ENCODE data around the gene GAGE12F. TPM values are rescaled to one million over a fixed set of nuclear protein-coding genes. Genes with fewer than 3 reads are reported as not detected.
"Not testable (repeated sequence)": the region's sequence is repeated elsewhere in the genome, so short reads cannot be mapped to it uniquely, and the experiment has no call there.

GAGE12F gene
- total and polyA plus RNA-seq, 4 donors, result not detected

DNA sequence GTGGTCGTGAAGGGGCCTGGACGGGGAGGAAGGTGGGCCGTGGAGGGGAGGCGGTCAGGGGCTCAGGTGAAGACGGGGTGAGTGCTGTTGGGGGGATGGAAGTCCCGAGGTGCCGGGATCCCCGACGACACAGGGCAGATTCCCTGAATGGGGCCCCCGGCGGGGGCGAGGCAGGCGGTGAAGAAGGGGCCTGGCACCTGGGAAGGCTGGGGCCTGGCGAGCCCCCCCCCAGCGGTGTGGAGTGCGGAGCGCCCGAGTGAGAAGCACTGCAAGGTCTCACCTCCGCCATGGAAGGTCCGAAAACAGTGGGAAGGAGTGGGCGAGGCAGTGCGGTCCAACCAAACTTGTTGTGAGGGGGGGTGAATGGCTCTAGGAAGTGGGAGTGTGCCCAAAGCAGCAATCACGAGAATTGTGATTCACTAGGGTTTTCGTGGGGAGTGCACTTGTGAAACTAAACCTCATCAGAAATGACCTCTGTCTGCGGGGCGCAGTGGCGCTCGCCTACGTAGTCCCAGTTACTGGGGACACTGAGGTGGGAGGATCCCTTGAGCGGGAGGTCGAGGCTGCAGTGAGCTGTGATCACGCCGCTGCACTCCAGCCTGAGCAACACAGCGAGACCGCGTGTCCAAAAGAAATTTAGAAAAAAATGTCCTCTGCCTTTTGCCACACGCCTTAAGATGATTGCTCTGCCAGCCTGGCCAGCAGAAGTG lies 29.3 kb downstream of the GAGE12F start:
- WGBS (ENCODE audit: insufficient coverage), result 82% methylated on average over 18 of the region's 37 CpGs
- not testable (repeated sequence) for H3K27me3 ChIP-seq (ENCODE audit: control insufficient read depth, insufficient read depth, low read length); DNase-seq (ENCODE audit: low read depth in 4 of 6, low spot score in 6 of 6); H3K4me3 ChIP-seq (ENCODE audit: low read depth, low read length); H3K4me1 ChIP-seq (ENCODE audit: control insufficient read depth, insufficient read depth, low read length); H3K27ac ChIP-seq (ENCODE audit: low read depth, low read length); H3K36me3 ChIP-seq (ENCODE audit: control insufficient read depth, insufficient read depth, low read length); H3K9me3 ChIP-seq (ENCODE audit: control insufficient read depth, insufficient read depth, low read length)

- not testable (repeated sequence) for H3K9me3 ChIP-seq (ENCODE audit: control insufficient read depth, insufficient read depth, low read length); H3K27me3 ChIP-seq (ENCODE audit: control insufficient read depth, insufficient read depth, low read length); H3K4me3 ChIP-seq (ENCODE audit: low read depth, low read length); H3K27ac ChIP-seq (ENCODE audit: low read depth, low read length); H3K36me3 ChIP-seq (ENCODE audit: control insufficient read depth, insufficient read depth, low read length); DNase-seq (ENCODE audit: low read depth in 4 of 6, low spot score in 6 of 6); H3K4me1 ChIP-seq (ENCODE audit: control insufficient read depth, insufficient read depth, low read length)
- no CpG with 5 or more reads among the region's 17 CpGs for WGBS (ENCODE audit: insufficient coverage)
Observed at GRCh38 chrX:49590488-49590887, 29.8 kb downstream of the GAGE12F start.

GRCh38 chrX:49598720-49599119 lies 38.1 kb downstream of the GAGE12F start, which contains the start of gene GAGE1:
Gene GAGE1, plus strand, starts transcription at chrX:49599020. Its CDS starts 1,155 bp downstream, at chrX:49600175.
- DNase-seq (ENCODE audit: low read depth in 4 of 6, low spot score in 6 of 6); H3K36me3 ChIP-seq (ENCODE audit: control insufficient read depth, insufficient read depth, low read length); H3K4me1 ChIP-seq (ENCODE audit: control insufficient read depth, insufficient read depth, low read length); H3K9me3 ChIP-seq (ENCODE audit: control insufficient read depth, insufficient read depth, low read length); H3K4me3 ChIP-seq (ENCODE audit: low read depth, low read length); H3K27me3 ChIP-seq (ENCODE audit: control insufficient read depth, insufficient read depth, low read length); H3K27ac ChIP-seq (ENCODE audit: low read depth, low read length): not testable (repeated sequence)
- WGBS (ENCODE audit: insufficient coverage), result no CpG with 5 or more reads among the region's 16 CpGs

DNA sequence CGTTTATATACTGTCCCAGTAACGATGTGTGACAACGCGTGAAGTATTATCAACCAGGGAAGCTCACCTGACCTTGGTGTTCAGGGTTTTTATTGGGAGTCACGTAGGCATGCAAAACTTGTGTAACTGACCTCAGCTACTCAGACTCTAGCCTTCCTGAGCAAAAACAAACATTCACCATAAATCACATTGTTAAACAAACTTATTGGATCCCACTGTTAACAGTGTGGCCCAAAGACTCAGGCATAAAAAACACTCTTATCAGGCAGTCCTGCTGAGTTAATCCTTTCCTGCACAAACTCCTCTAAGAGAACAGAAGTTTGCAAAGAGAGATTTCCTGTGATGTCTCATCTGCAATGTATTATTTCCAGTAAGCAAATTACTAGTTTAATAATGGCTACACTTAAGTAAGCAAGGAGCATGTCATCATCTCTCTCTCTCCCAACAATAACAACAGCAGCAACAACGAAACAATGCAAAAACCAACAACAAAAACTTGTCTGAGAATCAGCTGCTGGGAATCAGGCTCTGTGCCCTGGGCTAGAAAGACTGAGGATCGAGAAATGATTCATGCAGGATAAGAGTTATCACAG lies 50.2 kb downstream of the GAGE12F start:
- 44% methylated on average over 5 of the region's 7 CpGs for WGBS (ENCODE audit: insufficient coverage)
- no peaks in the 10 kb centered on the region for H3K9me3 ChIP-seq (ENCODE audit: control insufficient read depth, insufficient read depth, low read length)
- no peak overlapping the region for H3K27ac ChIP-seq (ENCODE audit: low read depth, low read length)
- H3K36me3 ChIP-seq (ENCODE audit: control insufficient read depth, insufficient read depth, low read length), result no peaks in the 10 kb centered on the region
- no peak for DNase-seq (ENCODE audit: low read depth in 4 of 6, low spot score in 6 of 6)
- H3K4me1 ChIP-seq (ENCODE audit: control insufficient read depth, insufficient read depth, low read length), result no peaks in the 10 kb centered on the region
- H3K27me3 ChIP-seq (ENCODE audit: control insufficient read depth, insufficient read depth, low read length), result no peaks in the 10 kb centered on the region
- no peak overlapping the region for H3K4me3 ChIP-seq (ENCODE audit: low read depth, low read length)

Small RNA genes within 50 kb of the gene (small RNA-seq; reads per million reads assigned to genes)
- not detected for gene GAGE12B (ENCODE audit: low replicate concordance)

Other genes starting within 250 kb of the GAGE12F start
- gene GAGE12J, start 238.8 kb upstream of the GAGE12F start, total RNA-seq, result not detected
- not detected for gene GAGE12J, start 238.8 kb upstream of the GAGE12F start, polyA plus RNA-seq (ENCODE audit: insufficient read length in 2 of 2)
- not detected for gene GAGE13, start 229.3 kb upstream of the GAGE12F start, total RNA-seq
- gene GAGE13, start 229.3 kb upstream of the GAGE12F start, polyA plus RNA-seq (ENCODE audit: insufficient read length in 2 of 2), result not detected
- gene GAGE12C, start 28.7 kb upstream of the GAGE12F start, total RNA-seq, result not detected
- not detected for gene GAGE12C, start 28.7 kb upstream of the GAGE12F start, polyA plus RNA-seq (ENCODE audit: insufficient read length in 2 of 2)
- not detected for gene GAGE12D, start 19.1 kb upstream of the GAGE12F start, total RNA-seq
- gene GAGE12D, start 19.1 kb upstream of the GAGE12F start, polyA plus RNA-seq (ENCODE audit: insufficient read length in 2 of 2), result not detected
- gene GAGE12E, start 9.6 kb upstream of the GAGE12F start, total RNA-seq, result not detected
- not detected for gene GAGE12E, start 9.6 kb upstream of the GAGE12F start, polyA plus RNA-seq (ENCODE audit: insufficient read length in 2 of 2)
- not detected for gene GAGE12G, start 9.6 kb downstream of the GAGE12F start, total RNA-seq
- not detected for gene GAGE12G, start 9.6 kb downstream of the GAGE12F start, polyA plus RNA-seq (ENCODE audit: insufficient read length in 2 of 2)
- gene GAGE12H, start 19.1 kb downstream of the GAGE12F start, total RNA-seq, result not detected
- gene GAGE12H, start 19.1 kb downstream of the GAGE12F start, polyA plus RNA-seq (ENCODE audit: insufficient read length in 2 of 2), result not detected
- not detected for gene GAGE2A, start 28.7 kb downstream of the GAGE12F start, total RNA-seq
- gene GAGE2A, start 28.7 kb downstream of the GAGE12F start, polyA plus RNA-seq (ENCODE audit: insufficient read length in 2 of 2), result not detected
- not detected for gene GAGE1, start 38.2 kb downstream of the GAGE12F start, total RNA-seq
- not detected for gene GAGE1, start 38.2 kb downstream of the GAGE12F start, polyA plus RNA-seq (ENCODE audit: insufficient read length in 2 of 2)
- not detected for gene PAGE1, start 135.1 kb downstream of the GAGE12F start, total RNA-seq
- gene PAGE1, start 135.1 kb downstream of the GAGE12F start, polyA plus RNA-seq (ENCODE audit: insufficient read length in 2 of 2), result not detected

Measured in spinal cord (tissue), 10 donors.